ENCODE measurements around the gene S100A3. TPM values are rescaled to one million over a fixed set of nuclear protein-coding genes. Genes with fewer than 3 reads are reported as not detected.

Gene S100A3
- polyA plus RNA-seq (2011; rRNA removed): 25.0 and 25.4 TPM in 2 replicates
- polyA plus RNA-seq (2012; cell fraction: cytosol; rRNA removed): 73.2 and 85.8 TPM in 2 replicates
- polyA plus RNA-seq (2012; cell fraction: nucleus; rRNA removed): 64.8 and 72.8 TPM in 2 replicates
- 71.1 to 88.9 TPM (median 74.0 TPM) in 3 replicates for polyA plus RNA-seq (2017; fragmentation: RNase III; extraction: RNeasy Plus Mini Kit Qiagen cat#74134 plus additional on column Dnase treatment)
- 16.9 and 18.6 TPM in 2 replicates for polyA minus RNA-seq (2011; rRNA and poly(A)+ RNA removed)

GRCh38 chr1:153548722-153549688 is at the start of gene S100A3:
TSS of gene S100A3 (minus strand) at chr1:153549258. CDS start at chr1:153548485, 773 bp downstream.
- ChIA-PET POLR2A (interaction anchor here (2.0 to 6.8 kb wide), 3 partner anchors 15 to 17 kb away, joined by 9 to 114 read pairs (median 18); partner anchors contain the start of genes S100A2 and S100A6), CTCF (interaction anchor here (0.5 to 16.2 kb wide), 10 partner anchors 8 to 1744 kb away, joined by 3 to 141 read pairs (median 33); partner anchors contain the start of genes LINGO4, S100A2, S100A5 and S100A6)
- Histone ChIP-seq H3K9me3 (no peaks in the 10 kb centered on the region), H3K4me3 (0 out of 3 replicates have a peak within 1 kb of the TSS, but pooled peaks have one; percentile 7), H3K4me2 (peak within 1 kb of the TSS; percentile 99), H3K27ac (peak within 1 kb of the TSS; percentile 96 to 97), H3K4me1 (peaks cover 83% of the 10 kb centered on the region)
- DNase-seq (ENCODE audit: low read depth in 1 of 2, low spot score in 1 of 2): peak; percentile 89 to 91
- ATAC-seq: peak; percentile 52 to 65
- 0 out of 2 replicates have a peak, but pooled peaks have one; percentile 23 for TF ChIP-seq ZSCAN20 (CRISPR knock-in tag; IDR thresholded peaks at IDR 0.05)
- TF ChIP-seq POLR2AphosphoS2 (conservative IDR thresholded peaks at IDR 0.05; ENCODE audit: low read length): no peak
- no peak for TF ChIP-seq POLR2A (IDR thresholded peaks at IDR 0.05; ENCODE audit: low read length)
- no peak for TF ChIP-seq ZC3H11A (IDR thresholded peaks at IDR 0.05)
- peak; percentile 42 to 43; a peak in 3 of 5 replicates for TF ChIP-seq RAD21 (conservative IDR thresholded peaks at IDR 0.05 in 1 of 2, IDR thresholded peaks at IDR 0.05 in 1 of 2)
- peak; percentile 45 for TF ChIP-seq FOSL2 (IDR thresholded peaks at IDR 0.05)
- TF ChIP-seq FOSL2 (CRISPR knock-in tag; IDR thresholded peaks at IDR 0.05): peak; percentile 96
- TF ChIP-seq NPAS2 (CRISPR knock-in tag; IDR thresholded peaks at IDR 0.05; ENCODE audit: borderline replicate concordance): no peak
- TF ChIP-seq BHLHE40 (IDR thresholded peaks at IDR 0.05; ENCODE audit: low read depth, low read length): no peak
- peak; percentile 15; the same call in 1 of the 2 replicates for TF ChIP-seq HOXB13 (CRISPR knock-in tag; IDR thresholded peaks at IDR 0.05; ENCODE audit: low read depth)
- TF ChIP-seq PBX3 (IDR thresholded peaks at IDR 0.05): peak; percentile 67
- TF ChIP-seq PHF8 (IDR thresholded peaks at IDR 0.05; ENCODE audit: borderline replicate concordance, low read depth): no peak
- no peak for TF ChIP-seq ESRRA (IDR thresholded peaks at IDR 0.05; ENCODE audit: borderline replicate concordance, low read length)
- TF ChIP-seq MAFK (IDR thresholded peaks at IDR 0.05; ENCODE audit: partially characterized antibody): no peak
- TF ChIP-seq HOXB5 (CRISPR knock-in tag; IDR thresholded peaks at IDR 0.05): peak; percentile 67
- peak; percentile 47; the same call in 1 of the 3 replicates for TF ChIP-seq SMC3 (IDR thresholded peaks at IDR 0.05)
- TF ChIP-seq BCL3 (IDR thresholded peaks at IDR 0.05): no peak
- no peak for TF ChIP-seq NFE2L2 (conservative IDR thresholded peaks at IDR 0.05; ENCODE audit: low read length)
- peak in 1 of 2 experiments; percentile 57; a peak in 1 of 5 replicates for TF ChIP-seq EP300 (IDR thresholded peaks at IDR 0.05)
- TF ChIP-seq CHD4 (IDR thresholded peaks at IDR 0.05; ENCODE audit: borderline replicate concordance): no peak
- peak in 1 of 2 experiments; percentile 29; a peak in 1 of 4 replicates for TF ChIP-seq CEBPB (IDR thresholded peaks at IDR 0.05)
- TF ChIP-seq E2F6 (IDR thresholded peaks at IDR 0.05; ENCODE audit: borderline replicate concordance, low read depth): peak; percentile 63; the same call in 1 of the 2 replicates
- no peak for TF ChIP-seq RARB (CRISPR knock-in tag; IDR thresholded peaks at IDR 0.05)
- TF ChIP-seq JUNB (IDR thresholded peaks at IDR 0.05): no peak; the same call in none of the 2 replicates
- peak in 1 of 2 experiments; percentile 73; a peak in 3 of 5 replicates for TF ChIP-seq JUN (IDR thresholded peaks at IDR 0.05)
- TF ChIP-seq GATA3 (IDR thresholded peaks at IDR 0.05; ENCODE audit: borderline replicate concordance): peak; percentile 61; the same call in 1 of the 2 replicates
- peak; percentile 86 for TF ChIP-seq MAX (IDR thresholded peaks at IDR 0.05)
- 0 out of 3 replicates have a peak, but pooled peaks have one; percentile 11 for TF ChIP-seq CTCF (IDR thresholded peaks at IDR 0.05)
- no peak for FAIRE-seq
- 22% methylated on average over 14 of the region's 14 CpGs for WGBS (ENCODE audit: missing lambda C conversion rate)

All from A549 (cell line).